Activated CD4-positive, alpha-beta memory T cell treated with anti-CD3 and anti-CD28 coated beads for 36 hours (primary cell): ENCODE measurements around the gene SGCG. TPM values are rescaled to one million over a fixed set of nuclear protein-coding genes. Genes with fewer than 3 reads are reported as not detected.
"Not testable (repeated sequence)": the region's sequence is repeated elsewhere in the genome, so short reads cannot be mapped to it uniquely, and the experiment has no call there.

Source experiments
- CTCF ChIA-PET: fragments of 350-600 bp; sonication (Branson Sonifier 250); formaldehyde crosslinking; loops from one replicate; lab custom pipeline; 2021; ENCODE audit warnings: antibody characterized with exemption, inconsistent platforms; lab: Charles Lee
- POLR2A ChIA-PET: fragments of 350-600 bp; sonication (Branson Sonifier 250); formaldehyde crosslinking; loops from one replicate; lab custom pipeline; 2021; ENCODE audit warnings: antibody characterized with exemption; lab: Charles Lee
- DNase-seq: peaks from one replicate; pipeline ENCODE4 v3.0.0-alpha.2; 2020
- H3K27ac Mint-ChIP-seq: one replicate; pipeline ENCODE4 v1.8.0; 2021; ENCODE audit warnings: mixed read lengths
- H3K27me3 Mint-ChIP-seq: one replicate; pipeline ENCODE4 v1.8.0; 2021; ENCODE audit warnings: mixed read lengths
- H3K36me3 Mint-ChIP-seq: one replicate; pipeline ENCODE4 v1.8.0; 2021; ENCODE audit warnings: mixed read lengths
- H3K4me1 Mint-ChIP-seq: one replicate; pipeline ENCODE4 v1.8.0; 2021; ENCODE audit warnings: low read depth, mixed read lengths
- H3K4me3 Mint-ChIP-seq: one replicate; pipeline ENCODE4 v1.8.0; 2021; ENCODE audit warnings: mild to moderate bottlenecking, mixed read lengths
- H3K9me3 Mint-ChIP-seq: one replicate; pipeline ENCODE4 v1.8.0; 2021; ENCODE audit warnings: mixed read lengths
- intact Hi-C: fragments of 100-400 bp; cut with micrococcal nuclease; formaldehyde crosslinking; loops from one replicate; pipeline ENCODE4 v1.15.1; 2023
- total RNA-seq, 2 experiments: library from RNA; stranded (reverse); gene quantifications; one replicate each; pipeline ENCODE4 v1.2.3, GENCODE V29; 2021

Gene SGCG, protein sequence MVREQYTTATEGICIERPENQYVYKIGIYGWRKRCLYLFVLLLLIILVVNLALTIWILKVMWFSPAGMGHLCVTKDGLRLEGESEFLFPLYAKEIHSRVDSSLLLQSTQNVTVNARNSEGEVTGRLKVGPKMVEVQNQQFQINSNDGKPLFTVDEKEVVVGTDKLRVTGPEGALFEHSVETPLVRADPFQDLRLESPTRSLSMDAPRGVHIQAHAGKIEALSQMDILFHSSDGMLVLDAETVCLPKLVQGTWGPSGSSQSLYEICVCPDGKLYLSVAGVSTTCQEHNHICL
- not detected for total RNA-seq

DNA sequence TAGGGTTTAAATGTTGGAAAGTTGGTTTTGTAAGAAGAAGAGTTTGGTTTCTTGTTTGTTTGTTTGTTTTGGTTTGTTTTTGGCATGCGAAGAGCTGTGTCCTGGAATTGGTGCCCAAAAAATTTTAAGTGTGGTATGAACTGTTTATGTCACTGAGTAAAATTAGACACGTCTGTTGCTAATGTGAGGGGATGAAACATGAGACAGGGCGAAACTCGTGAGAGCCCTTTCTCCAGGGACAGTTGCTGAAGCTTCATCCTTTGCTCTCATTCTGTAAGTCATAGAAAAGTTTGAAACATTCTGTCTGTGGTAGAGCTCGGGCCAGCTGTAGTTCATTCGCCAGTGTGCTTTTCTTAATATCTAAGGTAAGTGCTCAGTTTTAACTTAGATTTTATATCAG is at the start of gene SGCG:
Gene SGCG, plus strand, starts transcription at position 269 of the 400 bp plus-strand sequence. CDS start 22,716 bp downstream, outside the sequence.
- no peak within 1 kb of the TSS for H3K27ac Mint-ChIP-seq
- CTCF ChIA-PET: no interaction called here
- H3K27me3 Mint-ChIP-seq: peaks cover 2% of the 10 kb centered on the region
- H3K36me3 Mint-ChIP-seq: no peaks in the 10 kb centered on the region
- H3K9me3 Mint-ChIP-seq: peaks cover 4% of the 10 kb centered on the region
- H3K4me1 Mint-ChIP-seq: no peaks in the 10 kb centered on the region
- POLR2A ChIA-PET: no interaction called here
- H3K4me3 Mint-ChIP-seq: no peak within 1 kb of the TSS
- intact Hi-C loops: no loop called here
- DNase-seq: no peak

DNA sequence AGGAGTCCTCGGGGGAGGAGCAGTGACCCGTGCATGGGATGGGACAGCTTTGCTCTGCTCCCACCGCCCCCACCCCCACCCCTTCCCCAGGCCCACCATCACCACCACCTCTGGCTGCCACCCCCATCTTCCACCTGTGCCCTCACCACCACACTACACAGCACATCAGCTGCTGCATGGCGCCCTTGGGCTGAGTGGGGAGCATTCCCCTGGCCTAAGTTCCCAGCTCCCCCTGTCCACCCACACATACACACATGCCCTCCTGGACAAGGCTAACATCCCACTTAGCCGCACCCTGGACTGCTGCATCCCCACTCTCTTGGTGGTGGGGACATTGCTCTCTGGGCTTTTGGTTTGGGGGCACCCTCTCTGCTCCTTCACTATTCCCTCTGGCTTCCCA is 46.2 kb upstream of the SGCG start:
- no peak for DNase-seq
- H3K4me3 Mint-ChIP-seq: no peak overlapping the region
- no peaks in the 10 kb centered on the region for H3K9me3 Mint-ChIP-seq
- no peaks in the 10 kb centered on the region for H3K36me3 Mint-ChIP-seq
- no peaks in the 10 kb centered on the region for H3K4me1 Mint-ChIP-seq
- intact Hi-C loops: no loop called here
- no peak overlapping the region for H3K27ac Mint-ChIP-seq
- peaks cover 2% of the 10 kb centered on the region for H3K27me3 Mint-ChIP-seq
- ChIA-PET CTCF (no interaction called here), POLR2A (no interaction called here)

DNA sequence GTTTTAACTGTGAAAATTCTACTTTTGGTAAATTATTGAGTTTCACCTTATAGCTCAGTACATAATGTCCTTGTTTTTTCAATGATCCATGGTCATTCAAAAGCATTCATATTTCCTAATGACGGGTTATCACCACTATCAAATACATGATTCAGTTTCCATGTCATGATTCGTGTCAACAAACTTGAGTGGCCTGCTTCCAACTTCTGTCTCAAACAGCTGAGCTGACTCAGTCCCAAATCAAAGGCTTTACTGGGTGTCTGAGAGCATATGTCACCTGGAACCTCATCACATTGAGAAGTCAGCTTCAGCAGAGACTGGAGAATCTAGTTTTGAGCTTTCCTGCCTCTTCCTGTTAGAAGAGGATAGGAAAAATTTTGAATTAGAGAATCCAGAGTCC is 40.3 kb upstream of the SGCG start:
- no peaks in the 10 kb centered on the region for H3K27me3 Mint-ChIP-seq
- intact Hi-C loops: no loop called here
- no peaks in the 10 kb centered on the region for H3K9me3 Mint-ChIP-seq
- DNase-seq: no peak
- H3K4me1 Mint-ChIP-seq: no peaks in the 10 kb centered on the region
- no peaks in the 10 kb centered on the region for H3K36me3 Mint-ChIP-seq
- ChIA-PET POLR2A (no interaction called here), CTCF (no interaction called here)
- no peak overlapping the region for H3K27ac Mint-ChIP-seq
- no peak overlapping the region for H3K4me3 Mint-ChIP-seq

DNA sequence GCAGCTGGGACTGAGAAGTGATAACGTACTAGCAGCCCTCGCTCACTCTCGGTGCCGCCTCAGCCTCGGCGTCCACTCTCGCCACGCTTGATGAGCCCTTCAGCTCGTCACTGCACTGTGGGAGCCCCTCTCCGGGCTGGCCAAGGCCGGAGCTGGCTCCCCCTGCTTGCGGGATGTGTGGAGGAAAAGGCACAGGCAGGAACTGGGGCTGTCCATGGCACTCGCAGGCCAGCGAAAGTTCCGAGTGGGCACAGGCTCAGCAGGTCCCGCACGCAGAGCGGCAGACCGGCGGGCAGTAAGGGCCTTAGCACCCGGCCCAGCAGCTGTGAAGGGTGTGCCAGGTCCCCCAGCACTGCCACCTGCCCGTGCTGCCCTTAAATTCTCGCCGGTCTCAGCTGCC is 38.8 kb upstream of the SGCG start:
- Mint-ChIP-seq H3K27ac (no peak overlapping the region), H3K4me3 (no peak overlapping the region), H3K36me3 (no peaks in the 10 kb centered on the region), H3K4me1 (no peaks in the 10 kb centered on the region), H3K27me3 (no peaks in the 10 kb centered on the region), H3K9me3 (no peaks in the 10 kb centered on the region)
- ChIA-PET POLR2A (no interaction called here), CTCF (no interaction called here)
- no peak for DNase-seq
- intact Hi-C loops: no loop called here

DNA sequence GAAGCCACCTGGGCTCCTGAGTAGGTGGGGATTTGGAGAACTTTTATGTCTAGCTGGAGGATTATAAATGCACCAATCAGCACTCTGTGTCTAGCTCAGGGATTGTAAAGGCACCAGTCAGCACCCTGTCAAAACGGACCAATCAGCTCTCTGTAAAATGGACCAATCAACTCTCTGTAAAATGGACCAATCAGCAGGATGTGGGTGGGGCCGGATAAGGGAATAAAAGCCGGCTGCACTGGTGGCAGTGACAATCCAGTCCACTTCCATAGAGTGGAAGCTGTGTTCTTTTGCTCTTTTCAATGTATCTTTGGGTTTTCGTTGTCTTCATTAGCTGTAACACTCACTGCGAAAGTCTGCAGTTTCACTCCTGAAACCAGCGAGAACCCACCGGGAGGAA is 38.2 kb upstream of the SGCG start:
- H3K27me3 Mint-ChIP-seq, POLR2A ChIA-PET: not testable (repeated sequence)

DNA sequence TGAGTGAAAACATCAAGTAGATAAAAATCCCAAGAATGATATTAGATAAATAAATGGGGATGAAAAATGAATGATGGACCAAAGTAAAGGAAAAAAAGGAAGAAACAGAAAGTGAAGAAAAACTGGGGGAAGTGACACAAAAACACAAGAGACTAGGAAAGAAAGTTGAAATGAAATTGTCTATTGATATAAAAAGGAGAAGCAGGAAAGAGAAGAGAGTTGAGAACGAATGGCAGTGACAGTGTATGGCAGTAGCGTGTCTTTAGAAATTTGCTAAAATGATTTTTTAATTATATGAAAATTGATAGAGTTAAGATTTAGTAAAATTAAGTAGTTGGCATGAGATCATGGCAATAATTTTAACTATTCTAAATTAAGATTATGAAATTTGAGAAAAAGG is 36.3 kb upstream of the SGCG start:
- ChIA-PET POLR2A (no interaction called here), CTCF (no interaction called here)
- intact Hi-C loops: no loop called here
- H3K27ac Mint-ChIP-seq: no peak overlapping the region
- no peaks in the 10 kb centered on the region for H3K4me1 Mint-ChIP-seq
- no peak for DNase-seq
- H3K36me3 Mint-ChIP-seq: no peaks in the 10 kb centered on the region
- no peaks in the 10 kb centered on the region for H3K27me3 Mint-ChIP-seq
- H3K9me3 Mint-ChIP-seq: no peaks in the 10 kb centered on the region
- H3K4me3 Mint-ChIP-seq: no peak overlapping the region

More for the DNA sequence above, 38.2 kb upstream of the SGCG start:
- H3K27ac Mint-ChIP-seq, H3K9me3 Mint-ChIP-seq, H3K4me3 Mint-ChIP-seq, H3K4me1 Mint-ChIP-seq, CTCF ChIA-PET, H3K36me3 Mint-ChIP-seq, intact Hi-C loops, DNase-seq: not testable (repeated sequence)

DNA sequence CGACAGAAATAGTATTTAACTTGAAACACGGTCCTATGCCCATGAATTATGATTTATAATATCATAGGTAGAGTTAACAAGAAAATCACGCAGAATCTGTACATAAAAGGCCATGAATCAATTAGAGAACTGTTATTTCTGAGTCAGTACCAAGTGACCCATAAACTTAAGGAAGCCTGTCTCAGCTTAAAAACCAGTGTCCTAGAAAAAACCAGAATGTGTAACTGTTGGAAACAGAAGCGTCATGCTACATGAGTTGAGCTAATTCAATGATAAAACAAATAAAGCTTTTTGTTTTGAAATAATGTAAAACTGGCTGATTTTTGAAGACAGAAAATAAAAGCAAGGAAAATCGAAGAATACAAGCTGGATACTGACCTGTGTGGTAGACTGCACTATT is 34.8 kb upstream of the SGCG start:
- POLR2A ChIA-PET: no interaction called here
- DNase-seq: no peak
- no peaks in the 10 kb centered on the region for H3K4me1 Mint-ChIP-seq
- intact Hi-C loops: no loop called here
- no peak overlapping the region for H3K4me3 Mint-ChIP-seq
- CTCF ChIA-PET: no interaction called here
- H3K27me3 Mint-ChIP-seq: no peaks in the 10 kb centered on the region
- no peaks in the 10 kb centered on the region for H3K9me3 Mint-ChIP-seq
- no peaks in the 10 kb centered on the region for H3K36me3 Mint-ChIP-seq
- H3K27ac Mint-ChIP-seq: no peak overlapping the region

DNA sequence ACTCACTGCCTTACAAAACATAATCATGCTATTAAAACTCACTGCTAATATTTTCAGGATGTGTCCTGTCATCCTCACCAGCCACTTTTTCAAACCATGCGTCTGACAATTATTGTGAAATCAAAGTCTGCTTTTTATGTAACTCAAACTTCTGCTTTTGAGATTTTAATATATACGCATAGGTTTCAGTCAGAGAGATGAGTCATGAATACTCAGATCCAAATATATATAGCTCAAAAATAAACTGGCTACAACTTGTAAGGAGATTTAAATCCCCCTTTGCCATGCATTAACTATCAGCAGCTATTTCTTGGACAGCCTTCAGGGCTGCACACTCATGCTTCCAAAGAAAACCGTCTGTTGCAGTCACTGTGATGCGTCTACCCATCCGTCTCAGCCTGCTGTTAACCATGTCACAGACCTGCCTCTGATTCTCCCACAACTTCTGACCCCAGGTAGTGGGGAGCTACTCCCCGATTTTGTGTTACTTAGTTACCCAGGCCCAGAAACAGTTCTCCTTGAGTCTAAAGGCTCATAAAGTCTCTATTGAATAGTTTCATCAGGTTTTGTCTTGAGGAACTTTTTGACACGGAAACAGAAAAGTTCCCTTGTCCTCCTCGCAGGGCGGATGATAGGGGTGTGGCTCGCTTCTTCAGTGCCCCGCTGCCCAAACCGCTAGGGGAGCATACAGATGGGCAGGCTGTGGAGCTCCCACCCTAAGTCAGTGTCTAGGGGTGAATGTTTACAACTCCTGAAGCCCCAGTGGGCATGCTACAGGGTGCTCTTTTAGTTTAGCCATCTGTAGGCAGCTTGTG is 33.8 kb upstream of the SGCG start:
- no peaks in the 10 kb centered on the region for H3K36me3 Mint-ChIP-seq
- no peaks in the 10 kb centered on the region for H3K27me3 Mint-ChIP-seq
- intact Hi-C loops: no loop called here
- no peak overlapping the region for H3K4me3 Mint-ChIP-seq
- no peaks in the 10 kb centered on the region for H3K9me3 Mint-ChIP-seq
- H3K4me1 Mint-ChIP-seq: no peaks in the 10 kb centered on the region
- POLR2A ChIA-PET: no interaction called here
- DNase-seq: no peak
- no peak overlapping the region for H3K27ac Mint-ChIP-seq
- CTCF ChIA-PET: no interaction called here

DNA sequence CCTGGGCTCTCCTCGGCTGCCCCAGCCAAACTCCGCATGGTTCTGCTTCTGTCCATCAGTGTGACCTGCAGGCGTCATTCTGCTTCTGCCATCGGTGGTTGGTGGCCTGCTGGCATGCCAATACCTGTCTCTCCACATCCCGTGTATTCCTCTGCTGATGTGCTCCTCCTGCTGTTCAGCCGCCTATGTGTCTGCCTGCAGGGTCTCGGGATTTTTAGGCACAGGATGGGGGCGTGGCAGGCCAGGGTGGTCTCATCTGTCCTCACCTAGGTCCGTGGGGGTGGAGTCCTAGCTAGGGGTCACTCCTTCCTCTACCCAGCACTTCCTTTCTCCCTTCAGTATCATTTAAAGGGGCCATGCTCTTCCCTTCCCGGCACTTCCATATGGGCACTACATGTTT is 33.0 kb upstream of the SGCG start:
- Mint-ChIP-seq H3K27ac (no peak overlapping the region), H3K36me3 (no peaks in the 10 kb centered on the region), H3K27me3 (no peaks in the 10 kb centered on the region), H3K4me3 (no peak overlapping the region), H3K4me1 (no peaks in the 10 kb centered on the region), H3K9me3 (no peaks in the 10 kb centered on the region)
- POLR2A ChIA-PET: no interaction called here
- intact Hi-C loops: no loop called here
- no peak for DNase-seq
- CTCF ChIA-PET: no interaction called here

DNA sequence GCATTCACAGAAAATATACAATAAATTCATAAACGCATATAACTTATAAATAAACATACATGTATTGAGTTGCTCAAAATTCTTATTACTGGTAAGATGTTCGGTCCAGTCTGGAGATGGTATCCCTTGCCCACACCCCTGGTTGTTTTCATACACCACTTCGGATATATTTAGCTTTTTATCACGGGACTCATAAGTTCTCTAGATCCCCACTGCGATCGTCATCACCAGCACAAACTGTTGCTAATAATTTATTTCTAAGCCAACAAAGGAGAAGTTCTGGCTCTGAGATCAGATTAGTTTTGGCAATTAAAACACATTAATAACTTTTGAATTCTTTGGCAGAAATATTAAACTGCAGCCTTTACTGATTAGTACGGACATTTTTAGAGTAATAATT is 23.0 kb upstream of the SGCG start:
- no peaks in the 10 kb centered on the region for H3K36me3 Mint-ChIP-seq
- intact Hi-C loops: no loop called here
- peaks cover 8% of the 10 kb centered on the region for H3K4me1 Mint-ChIP-seq
- POLR2A ChIA-PET: no interaction called here
- H3K9me3 Mint-ChIP-seq: no peaks in the 10 kb centered on the region
- no peak overlapping the region for H3K4me3 Mint-ChIP-seq
- H3K27me3 Mint-ChIP-seq: peaks cover 37% of the 10 kb centered on the region
- DNase-seq: no peak
- no peak overlapping the region for H3K27ac Mint-ChIP-seq
- CTCF ChIA-PET: no interaction called here

DNA sequence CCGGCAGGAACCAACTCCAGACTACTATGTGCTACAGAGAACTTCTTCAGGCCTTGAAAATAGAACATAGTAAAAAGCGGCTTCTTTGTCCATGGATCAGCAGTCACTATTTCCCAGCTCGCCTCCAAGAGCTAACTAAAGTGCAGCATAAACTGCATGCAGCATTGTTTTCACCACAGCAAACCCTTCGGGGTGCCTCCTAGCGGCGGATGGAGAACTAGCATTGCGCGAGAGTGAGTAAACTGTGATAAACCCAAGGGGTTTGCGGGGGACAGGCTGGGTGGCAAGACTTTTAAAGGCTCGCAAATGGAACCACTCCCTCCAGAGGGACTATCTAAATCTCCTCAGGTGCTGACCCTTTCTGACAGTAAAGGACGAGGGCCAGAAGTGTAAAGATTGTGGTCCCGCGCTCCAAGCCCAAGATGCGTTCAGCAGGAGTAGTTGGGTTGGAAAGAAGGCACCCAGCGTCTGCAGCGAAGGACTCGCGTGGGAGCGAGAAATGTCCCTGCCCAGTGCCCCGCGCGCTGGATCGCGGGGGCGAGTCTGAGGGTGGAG is 21.5 kb upstream of the SGCG start:
- intact Hi-C loops: no loop called here
- Mint-ChIP-seq H3K27me3 (peaks cover 34% of the 10 kb centered on the region), H3K27ac (no peak overlapping the region), H3K4me3 (no peak overlapping the region), H3K9me3 (no peaks in the 10 kb centered on the region), H3K4me1 (peaks cover 8% of the 10 kb centered on the region), H3K36me3 (no peaks in the 10 kb centered on the region)
- POLR2A ChIA-PET: no interaction called here
- peak; percentile 44 for DNase-seq
- CTCF ChIA-PET: interaction anchor here (1.0 kb wide), 1 partner anchor 9 kb away, joined by 3 read pairs; no protein-coding TSS in a partner anchor

DNA sequence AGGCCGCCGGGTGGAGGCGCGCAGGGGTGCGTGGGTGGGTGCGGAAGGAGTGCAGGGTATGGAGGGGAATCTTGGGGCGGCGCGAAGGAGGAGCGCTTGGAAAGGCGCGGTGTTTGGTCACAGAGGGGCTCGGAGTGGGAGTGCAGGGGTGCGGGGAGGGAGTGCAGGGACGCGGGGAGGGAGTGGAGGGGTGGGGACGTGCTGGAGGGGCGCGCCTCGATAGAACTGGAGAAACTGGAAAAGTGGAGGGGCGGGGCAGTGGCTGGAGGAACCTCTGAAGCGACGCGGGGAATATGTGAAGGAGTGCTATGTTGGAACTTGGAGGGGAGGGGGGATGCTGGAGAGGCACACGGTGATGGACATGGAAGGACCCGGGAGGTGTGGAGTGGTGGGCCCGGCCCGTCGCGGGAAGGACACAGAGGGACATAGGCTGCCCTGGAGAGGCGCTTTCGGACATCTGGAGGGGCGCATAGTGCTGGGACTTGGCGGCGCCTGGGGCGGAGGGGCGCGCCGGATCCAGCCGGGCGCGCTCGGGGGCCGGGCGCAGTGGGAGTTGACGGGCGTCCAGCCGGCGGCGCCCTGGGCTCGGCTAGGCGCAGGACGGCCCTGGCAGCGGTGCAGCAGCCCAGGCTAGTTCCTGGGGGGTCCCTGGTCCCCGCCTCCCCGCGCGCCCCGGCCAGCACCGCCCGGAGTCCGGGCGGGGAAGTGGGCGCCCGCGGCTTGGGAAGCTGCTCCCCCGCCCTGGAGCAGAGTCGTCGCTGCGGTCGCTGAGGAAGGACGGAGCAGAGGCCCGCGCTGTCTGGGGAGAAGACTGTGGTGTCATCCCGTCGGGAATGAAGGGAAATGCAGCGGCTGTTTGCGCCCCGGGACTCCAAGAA is 20.8 kb upstream of the SGCG start:
- ChIA-PET POLR2A (no interaction called here), CTCF (interaction anchor here (1.0 kb wide), 1 partner anchor 8 kb away, joined by 3 read pairs; no protein-coding TSS in a partner anchor)
- intact Hi-C loops: no loop called here
- no peak overlapping the region for H3K4me3 Mint-ChIP-seq
- no peak for DNase-seq
- H3K4me1 Mint-ChIP-seq: peaks cover 8% of the 10 kb centered on the region
- H3K27ac Mint-ChIP-seq: no peak overlapping the region
- no peaks in the 10 kb centered on the region for H3K9me3 Mint-ChIP-seq
- no peaks in the 10 kb centered on the region for H3K36me3 Mint-ChIP-seq
- peaks cover 31% of the 10 kb centered on the region for H3K27me3 Mint-ChIP-seq
